ENCODE measurements around the gene PCBP3.

Gene PCBP3

DNA sequence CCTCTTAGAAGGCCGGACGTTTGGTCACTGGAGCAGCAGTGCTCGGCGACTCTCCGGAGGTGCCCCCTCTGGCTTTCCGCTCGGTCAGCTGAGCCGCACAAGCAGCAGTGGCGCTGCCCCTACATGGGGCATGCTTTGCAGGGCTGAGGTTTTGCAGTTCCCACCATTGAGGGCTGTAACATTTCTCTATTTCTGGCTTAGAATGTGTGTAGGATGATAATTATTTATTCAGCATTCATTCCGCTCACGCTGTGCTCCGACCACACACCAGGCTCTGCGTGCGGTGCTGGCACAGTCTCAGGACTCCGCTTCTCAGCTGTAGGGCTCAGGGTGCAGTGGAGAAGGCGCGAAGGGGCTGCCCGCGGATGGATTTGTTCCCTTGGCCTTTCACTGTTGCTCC, 119.5 kb downstream of the PCBP3 start:
- no peak for DNase-seq

DNA sequence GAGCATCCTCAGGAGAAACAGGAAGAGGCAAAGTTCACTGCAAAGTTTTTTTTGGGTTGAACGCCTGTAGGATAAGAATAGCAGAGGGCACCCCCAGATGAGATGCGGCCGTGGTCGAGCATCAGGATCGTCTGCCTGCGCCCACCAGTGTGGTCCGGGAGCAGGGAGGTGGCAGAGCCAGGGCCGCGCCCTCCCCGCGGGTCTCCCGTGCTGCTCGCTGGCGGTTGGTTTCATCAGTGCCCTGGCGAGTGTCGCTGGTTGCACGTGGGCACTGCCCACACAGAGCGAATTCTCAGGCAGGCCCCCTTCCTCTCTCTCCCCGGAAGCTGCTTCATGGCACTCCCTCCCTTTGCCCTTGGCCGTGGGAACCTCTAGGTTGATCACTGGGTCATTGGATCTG, 120.0 kb downstream of the PCBP3 start:
- DNase-seq = no peak

DNA sequence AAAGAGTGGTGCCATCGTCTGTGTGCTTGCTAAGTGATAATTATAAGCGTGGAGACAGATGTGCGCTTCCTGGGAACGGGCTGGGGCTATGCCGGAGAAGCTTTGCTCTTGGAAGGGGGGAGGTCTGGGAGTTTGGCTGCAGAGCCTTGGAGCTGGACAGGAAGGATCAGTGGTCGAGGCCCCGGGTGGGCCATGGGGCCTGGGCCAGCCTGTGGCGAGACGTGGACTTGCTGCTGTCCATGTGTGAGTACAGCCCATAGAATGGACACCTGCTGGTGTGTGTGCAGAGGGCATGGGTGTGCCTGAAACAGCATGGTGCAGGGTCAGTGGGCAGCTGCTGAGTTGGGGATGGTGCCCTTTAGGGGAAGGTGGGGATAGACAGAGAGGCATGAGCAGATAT, 121.3 kb downstream of the PCBP3 start:
- DNase-seq = no peak

DNA sequence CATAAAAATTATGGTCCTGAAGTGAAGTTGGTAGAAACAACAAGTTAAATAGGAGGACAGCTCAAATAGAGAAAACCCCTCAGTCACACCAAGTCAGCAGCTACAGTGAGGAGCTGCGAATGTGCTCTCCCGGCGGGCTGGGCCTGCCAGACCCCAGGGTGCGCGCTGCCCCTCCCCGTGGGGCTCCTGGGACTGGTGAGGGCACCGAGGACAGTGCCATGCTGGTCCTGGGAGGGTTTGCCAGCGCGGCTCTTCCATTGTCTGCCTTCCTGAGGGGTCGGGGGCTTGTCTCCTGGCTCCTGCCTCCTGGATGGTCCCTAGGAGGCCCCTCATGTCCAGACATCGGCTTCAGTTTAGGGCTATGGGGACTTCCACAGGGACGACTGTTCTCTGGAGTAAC, 121.8 kb downstream of the PCBP3 start:
- DNase-seq = no peak

DNA sequence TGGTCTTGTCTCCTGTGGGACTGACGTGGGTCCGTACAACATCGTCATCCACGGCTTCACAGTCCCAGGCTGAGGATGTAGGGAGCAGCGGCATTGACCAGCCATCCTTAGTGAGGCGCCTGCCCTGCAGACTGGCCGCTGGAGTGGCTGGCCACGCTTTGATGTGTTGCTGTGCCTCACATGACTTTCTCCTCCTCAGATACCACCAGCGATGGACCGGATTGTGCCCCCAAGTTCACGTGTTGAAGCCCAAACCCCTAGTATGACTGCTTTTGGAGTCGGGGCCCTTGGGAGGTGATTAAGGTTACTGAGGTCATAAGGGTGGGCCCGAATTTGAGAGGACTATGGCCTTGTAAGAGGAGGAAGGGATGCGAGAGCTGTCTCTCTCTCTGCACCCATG, 122.5 kb downstream of the PCBP3 start:
- no peak for DNase-seq

DNA sequence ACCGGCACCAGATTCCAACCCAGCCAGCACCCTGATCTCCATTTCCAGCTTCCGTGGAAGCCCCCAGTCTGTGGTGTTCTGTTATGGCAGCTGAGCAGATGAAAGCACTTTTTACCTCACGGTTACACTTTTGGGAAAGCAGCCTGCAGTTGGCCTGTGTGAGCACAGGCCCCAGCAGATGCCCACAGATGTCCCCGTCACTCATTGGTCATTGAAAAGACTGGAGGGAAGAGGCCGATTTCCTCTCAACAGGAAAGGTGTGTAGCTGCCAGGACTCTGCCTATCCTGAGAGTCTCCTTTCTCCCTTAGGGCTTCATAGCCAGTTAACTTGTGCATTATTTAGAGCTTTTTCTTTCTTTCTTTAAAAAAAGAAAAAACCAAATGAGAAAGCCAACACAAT, 123.0 kb downstream of the PCBP3 start:
- no peak for DNase-seq

DNA sequence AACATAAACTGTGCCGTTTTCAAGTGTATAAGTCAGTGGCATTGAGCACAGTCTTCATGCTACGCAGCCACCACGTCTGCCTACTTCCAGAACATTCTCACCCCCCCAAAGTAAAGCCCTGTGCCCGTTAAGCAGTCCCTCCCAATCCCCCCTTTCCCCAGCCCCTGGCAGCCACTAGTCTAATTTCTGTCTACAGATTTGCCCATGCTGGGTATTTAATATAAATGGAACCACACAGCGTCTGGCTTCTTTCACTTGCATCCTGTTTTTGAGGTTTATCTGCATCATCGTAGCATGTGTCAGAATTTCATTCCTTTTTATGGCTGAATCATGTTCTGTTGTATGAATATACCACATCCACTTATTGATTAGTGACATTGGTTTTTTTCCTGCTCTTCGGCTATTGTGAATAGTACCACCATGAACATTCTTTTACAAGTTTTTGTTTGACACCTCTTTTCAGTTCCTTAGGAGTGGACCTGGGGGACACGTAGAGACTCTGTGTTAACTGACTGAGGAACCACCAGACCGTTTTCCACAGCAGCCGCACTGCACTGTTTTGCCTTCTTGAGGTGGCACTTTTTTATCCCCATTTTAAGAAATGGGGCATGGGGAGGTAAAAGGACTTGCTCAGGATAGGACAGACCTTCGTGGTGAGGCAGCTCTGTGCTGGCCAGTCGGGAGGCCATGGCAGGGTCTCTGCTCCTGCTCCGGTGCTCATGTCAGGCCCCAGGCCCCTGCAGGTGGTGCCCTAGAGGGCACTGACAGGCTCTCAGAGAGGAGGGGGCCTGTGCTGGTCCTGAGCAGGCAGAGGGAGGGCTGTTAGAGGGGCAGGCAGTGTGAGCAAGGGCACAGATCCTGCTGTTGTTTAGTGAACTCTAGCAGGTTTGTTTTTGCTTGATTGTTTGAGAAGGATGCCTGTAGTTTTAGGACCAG, 123.8 kb downstream of the PCBP3 start:
- peak in 1 of 5 donors; percentile 72 for DNase-seq

DNA sequence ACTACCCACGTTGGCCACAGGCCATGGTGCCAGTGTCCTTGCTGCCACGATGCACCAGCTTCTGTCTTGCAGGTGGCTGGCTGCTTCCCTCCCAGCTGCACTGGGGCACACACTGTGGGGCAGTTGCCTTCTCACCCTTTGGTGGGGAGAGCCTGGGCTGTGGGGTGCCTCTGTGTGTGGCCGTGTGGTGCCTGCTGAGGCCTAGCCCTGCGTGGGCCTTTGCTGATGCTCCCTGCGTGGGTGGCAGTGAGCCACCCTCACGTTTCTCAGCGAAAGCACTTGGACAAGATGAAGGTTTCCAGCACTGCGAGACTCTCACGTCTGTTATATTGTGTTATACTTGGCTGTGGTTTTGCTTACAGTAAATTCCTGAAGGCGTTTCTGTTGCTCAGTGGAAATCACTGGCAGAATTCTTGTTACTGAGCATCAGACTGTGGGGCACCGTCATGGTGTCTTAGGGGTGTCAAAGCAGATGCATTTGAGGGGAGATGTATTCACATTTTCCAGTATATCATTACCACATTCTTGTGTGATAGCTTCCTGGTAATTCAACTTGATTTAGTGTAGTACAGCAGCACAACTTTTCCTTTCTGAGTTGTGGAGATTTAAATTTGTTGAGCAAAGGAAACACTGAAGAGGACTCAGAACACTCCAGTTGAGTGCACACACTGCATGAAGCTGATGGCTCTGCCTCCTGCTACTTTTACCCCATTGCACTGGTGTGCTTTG, 124.7 kb downstream of the PCBP3 start:
- DNase-seq = peak in 1 of 5 donors; percentile 36

DNA sequence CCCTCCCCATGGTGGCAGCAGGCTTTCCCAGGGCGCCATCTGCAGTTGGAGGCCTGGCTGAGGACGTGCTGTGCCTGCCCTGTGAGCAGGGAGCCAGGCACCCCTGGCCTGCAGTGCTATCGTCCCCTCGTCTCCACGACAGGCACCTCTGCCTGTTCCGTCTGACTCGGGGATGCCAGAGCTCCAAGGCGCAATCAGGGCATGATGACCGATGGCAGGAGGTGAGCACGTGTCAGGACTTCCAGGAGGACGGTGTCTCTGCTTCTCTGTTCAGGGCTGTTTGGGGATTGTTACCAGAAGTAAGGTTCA, 125.2 kb downstream of the PCBP3 start:
- no peak for DNase-seq

DNA sequence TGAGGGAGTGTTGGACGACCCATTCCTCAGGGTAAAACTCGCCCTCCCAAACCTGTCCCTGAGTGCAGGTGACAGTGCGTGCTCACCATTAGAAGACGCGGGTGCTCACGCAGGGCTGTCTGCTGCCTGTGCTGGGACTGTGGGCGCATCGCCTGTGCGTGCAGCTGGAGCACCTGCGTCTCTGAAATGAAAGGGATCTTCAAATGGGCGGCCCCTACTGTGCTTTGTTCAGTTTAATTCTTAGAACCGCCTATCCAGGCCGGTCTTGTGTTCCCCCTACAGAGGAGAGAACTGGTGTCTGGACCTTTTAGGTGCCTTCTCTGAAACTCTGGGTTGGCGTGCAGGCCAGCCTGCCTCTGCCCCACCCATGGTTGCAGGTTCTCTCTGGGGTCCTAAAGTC, 125.8 kb downstream of the PCBP3 start:
- DNase-seq = peak in 1 of 5 donors; percentile 26

DNA sequence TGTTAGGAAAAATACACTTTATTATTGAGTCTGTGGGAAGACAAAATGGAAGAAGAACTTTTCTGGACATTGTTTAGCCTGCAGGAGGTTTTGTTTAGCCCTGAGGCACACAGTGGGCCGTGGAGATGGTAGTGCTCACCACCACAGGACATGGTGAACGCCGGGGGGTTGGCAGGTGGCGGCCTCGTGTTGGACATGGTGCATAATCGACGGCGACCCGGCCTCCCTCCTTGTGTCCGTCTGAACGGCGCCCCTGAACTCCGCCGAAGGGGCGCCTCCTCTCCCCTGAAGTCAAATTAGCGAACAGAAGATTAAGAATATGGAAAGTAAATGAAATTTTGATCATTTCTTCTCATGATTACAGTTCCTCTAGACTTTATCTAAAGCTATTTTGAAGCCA, 126.4 kb downstream of the PCBP3 start:
- DNase-seq = no peak

DNA sequence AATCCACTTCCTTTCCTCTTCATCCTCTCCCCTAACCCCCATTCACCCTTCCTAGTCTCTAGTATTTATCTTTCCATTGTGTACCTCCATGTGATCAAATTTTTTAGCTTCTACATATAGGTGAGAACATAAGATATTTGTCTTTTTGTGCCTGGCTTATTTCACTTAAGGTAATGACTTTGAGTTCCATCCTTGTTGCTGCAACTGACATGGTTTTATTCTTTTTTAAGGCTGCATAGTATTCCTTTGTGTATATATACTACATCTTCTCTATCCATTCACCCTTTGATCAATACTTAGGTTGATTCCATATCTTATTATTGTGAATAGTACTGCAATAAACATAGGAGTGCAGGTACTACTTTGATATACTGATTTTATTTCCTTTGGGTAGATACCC, 128.7 kb downstream of the PCBP3 start:
- no peak for DNase-seq

DNA sequence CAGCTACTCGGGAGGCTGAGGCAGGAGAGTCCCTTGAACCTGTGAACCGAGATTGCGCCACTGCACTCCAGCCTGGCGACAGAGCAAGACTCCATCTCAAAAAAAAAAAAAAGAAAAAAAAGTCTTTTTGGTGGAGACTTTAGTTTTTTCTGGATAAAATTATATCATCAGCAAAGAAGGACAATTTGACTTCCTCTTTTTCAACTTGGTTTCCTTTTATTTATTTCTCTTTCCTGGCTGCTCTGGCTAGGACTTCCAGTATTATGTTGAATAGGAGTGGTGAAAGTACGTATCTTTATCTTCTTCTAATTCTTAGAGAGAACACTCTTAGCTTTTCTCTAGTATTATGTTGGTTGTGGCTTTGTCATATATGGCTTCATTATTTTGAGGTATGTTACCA, 130.8 kb downstream of the PCBP3 start:
- no peak for DNase-seq

DNA sequence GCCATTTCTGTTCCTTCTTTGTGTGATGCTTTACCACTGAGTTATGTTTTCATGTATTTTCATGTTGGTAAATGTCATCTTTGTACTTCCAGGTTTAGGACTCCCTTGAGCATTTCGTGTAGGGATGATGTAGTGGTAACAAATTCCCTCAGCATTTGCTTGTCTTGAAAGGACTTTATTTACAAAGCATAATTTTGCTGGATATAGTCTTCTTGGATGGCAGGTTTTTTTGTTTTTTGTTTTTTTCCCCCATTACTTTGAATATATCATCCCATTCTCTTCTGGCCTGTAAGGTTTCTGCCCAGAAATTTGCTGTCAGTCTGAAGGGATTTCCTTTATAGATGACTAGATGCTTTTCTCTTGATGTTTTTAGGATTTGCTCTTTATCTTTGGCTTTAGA, 133.4 kb downstream of the PCBP3 start:
- no peak for DNase-seq

DNA sequence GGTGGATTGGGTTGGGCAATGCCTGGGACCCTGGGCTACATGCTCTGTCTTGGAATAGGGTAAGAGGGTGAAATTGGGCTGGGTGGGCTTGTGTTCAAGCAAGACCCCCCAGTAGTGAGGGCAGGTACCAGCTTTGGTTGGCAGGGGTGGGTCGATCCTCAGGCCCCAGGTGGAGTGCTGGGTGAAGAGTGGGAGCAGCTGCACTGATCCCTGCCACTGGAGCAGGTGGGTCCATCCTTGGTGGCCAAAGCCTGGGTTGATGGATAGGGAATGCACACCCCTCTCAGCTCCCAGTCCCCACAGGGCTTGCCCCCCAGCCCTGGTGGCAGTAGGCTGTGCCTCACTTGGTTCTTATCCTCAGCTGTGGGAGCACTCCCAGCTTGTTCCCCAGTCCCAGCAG, 135.2 kb downstream of the PCBP3 start:
- no peak for DNase-seq

DNA sequence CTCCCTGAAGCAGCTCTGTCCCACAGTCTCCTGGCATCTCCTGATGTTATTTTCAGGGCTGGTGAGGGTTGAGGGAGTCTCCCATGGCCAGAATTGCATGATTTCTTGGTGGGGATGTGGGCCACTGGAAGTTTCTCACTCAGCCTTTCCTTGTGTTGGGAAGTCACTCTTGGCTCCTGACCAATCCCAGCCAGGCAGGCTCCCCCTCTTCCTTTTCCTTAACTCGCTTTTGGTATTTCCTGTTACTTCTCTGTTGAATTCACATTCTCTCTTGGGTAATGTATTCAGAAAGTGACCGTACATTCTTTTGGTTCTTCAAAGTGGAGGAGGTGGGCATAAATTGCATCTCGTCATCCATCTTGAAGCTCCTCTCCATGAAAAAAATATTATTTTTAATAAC, 135.7 kb downstream of the PCBP3 start:
- no peak for DNase-seq

DNA sequence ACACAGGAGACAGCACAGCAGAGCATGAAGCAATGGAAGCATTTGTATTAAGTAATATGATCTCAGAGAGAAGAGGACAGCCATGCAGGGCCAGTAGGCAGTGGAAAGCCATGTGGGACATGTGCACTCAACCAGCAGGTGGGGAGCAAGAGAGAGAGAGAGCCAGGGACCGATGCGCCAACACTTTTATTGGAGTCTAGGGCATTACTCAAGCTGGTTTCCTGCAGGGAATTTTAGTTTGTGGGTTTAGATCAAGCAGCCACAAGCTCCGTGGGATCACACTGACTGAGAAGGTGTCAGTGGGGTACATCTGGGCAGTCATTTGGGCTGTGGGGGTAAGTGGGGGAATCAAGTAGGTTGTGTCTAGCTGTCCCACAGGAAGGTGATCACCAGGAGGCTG, 137.1 kb downstream of the PCBP3 start:
- DNase-seq = no peak

DNA sequence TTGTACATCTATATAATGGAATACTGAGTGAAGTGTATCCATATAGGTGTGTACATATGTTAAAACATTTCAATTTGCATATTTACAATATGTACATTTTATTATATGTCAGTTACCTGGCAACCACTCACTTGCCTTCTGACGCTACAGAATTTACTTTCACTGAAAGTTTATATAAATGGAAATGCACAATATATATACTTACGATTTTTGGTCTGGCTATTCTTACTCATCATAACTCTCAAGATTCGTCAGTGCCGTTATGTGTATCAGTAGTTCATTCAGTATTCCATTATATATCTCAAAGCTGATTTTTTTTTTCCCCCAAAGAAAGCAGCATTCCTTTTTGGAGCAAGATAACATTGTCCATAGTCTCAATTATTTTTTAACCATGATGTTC, 138.2 kb downstream of the PCBP3 start:
- DNase-seq = no peak

DNA sequence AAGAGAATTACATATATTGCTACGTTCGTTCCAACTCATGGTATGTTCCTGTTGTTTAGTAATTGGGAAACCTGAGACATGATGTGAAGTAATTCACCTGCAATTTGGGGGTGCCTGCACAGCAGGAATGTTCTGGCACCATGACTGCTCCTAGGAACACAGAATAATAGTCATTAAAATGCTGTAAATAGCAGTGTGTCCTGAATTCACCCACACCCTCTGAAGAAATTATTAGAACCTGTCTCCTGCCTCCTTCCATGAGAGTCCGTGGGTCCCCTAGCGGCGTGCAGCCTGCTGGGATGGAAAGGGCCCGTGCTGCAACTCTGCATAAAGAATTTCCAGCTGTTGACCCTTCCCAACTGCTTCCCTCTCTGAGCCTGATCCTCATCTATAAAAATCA, 143.1 kb downstream of the PCBP3 start:
- DNase-seq = no peak

DNA sequence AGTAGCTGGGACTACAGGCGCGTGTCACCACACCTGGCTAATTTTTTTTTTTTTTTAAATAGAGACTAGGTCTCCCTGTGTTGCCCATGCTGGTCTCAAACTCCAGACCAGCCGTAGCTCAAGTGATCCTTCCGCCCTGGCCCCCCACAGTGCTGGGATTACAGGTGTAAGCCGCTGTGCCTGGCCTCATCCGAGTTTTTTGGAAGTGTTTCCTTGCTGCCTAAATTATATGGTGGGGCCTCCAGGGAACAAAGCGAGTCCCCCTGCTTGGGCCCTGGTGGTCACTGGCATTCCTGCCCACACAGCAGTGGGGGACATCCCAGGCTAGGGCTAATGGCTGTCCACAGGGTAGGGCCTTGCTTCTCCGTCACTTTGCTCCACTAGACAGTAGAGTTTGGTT, 143.8 kb downstream of the PCBP3 start:
- no peak for DNase-seq

DNA sequence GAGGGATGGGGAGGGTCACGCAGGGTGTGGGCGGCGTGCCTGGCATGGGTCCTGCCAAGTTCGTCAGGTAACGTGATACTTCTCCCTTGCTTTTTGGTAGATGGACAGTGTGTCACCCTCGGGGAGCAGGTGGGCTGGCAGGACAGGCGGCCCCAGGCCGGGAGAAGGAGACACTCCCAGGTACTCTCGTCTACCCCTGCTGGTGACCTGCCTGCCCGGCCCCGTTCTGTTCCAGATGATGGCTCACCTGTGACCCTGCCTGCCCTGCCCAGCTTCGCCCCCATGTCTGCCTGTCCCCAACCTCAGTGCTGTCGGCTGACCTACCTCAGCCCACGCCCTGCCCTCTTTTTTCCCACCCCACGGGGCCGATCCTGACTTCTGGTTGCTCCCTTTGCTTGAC, 144.7 kb downstream of the PCBP3 start:
- DNase-seq = no peak

DNA sequence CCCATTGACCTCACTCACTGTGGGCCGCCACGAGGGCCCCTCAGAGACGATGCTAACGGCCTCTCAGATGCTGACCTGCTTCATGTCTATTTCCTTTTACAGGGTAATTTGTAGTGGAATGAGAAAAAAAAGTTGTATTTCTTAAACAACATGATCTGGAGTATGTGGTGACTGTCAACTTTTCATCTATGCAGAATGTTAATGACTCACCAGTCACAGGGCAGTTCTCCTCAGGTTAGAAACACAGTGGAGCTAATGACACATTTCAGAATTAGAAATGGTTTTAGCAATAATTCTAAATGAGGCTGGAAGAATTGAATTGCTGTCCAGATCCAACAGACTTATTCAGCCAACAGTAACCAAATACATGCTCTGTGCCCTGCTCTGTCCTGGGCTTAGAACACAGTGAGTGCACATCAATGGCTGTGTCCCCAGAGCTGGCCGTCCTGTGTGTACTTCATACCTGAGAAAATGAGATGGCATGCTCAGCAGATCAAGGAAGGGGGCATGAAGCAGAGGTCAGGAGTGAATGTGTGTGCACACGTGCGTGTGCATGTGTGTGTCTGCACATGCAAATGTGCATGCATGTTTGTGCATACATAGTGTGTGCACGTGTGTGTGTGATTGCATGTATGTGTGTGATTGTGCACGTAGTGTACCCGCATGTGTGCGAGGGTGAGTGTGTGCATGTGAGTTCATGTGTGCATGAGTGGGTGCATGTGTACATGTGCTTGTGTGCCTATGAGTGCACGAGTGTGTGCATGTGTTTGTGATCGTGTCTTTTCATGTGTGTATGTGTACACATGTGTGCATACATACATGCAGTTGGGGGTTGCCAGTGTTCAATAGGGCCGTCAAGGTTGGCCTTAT, 145.3 kb downstream of the PCBP3 start:
- no peak for DNase-seq

DNA sequence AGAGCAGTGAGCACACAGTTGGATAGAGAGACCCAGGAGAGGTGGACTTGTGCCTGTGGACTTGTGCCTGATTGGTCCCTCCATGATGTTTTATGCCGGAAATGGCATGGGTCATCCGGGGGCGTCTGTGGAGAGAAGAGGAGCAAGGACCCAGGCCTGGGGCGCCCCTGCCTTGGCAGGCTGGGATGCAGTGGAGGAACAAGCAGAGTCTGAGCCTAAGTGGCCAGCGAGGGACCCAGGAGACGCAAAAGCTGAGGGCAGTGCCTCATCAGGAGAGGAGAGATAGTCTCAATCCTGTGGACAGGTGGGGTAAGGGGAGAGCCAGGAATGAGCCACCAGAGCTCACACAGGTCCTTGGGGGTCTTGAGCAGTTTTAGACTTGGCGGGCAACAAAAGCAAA, 146.9 kb downstream of the PCBP3 start:
- DNase-seq = no peak
